Thyroid gland (tissue), 4 donors: Measurements from ENCODE around the gene FAM3A. TPM values are rescaled to one million over a fixed set of nuclear protein-coding genes. Genes with fewer than 3 reads are reported as not detected.

Experiments
- DNase-seq, 2 donors: peaks; one replicate each; pipeline ENCODE4 v3.0.0-alpha.2; 2019
- H3K27ac ChIP-seq, 3 donors: fragments of 200-600 bp; sonication (generic); 1 replicate in 2 of 3; 2 replicates in 1 of 3; pipeline ENCODE4 v1.5.1; 2016 to 2019; ENCODE audit warnings: mild to moderate bottlenecking in 1 of 3, moderate library complexity in 1 of 3
- H3K27me3 ChIP-seq: fragments of 200-600 bp; sonication (generic); one replicate; pipeline ENCODE4 v1.5.1; 2019
- H3K36me3 ChIP-seq, 2 donors: fragments of 200-600 bp; sonication (generic); one replicate each; pipeline ENCODE4 v1.5.1; 2016 to 2019
- H3K4me1 ChIP-seq, 2 donors: fragments of 200-600 bp; sonication (generic); one replicate each; pipeline ENCODE4 v1.5.1; 2017 to 2019
- H3K4me3 ChIP-seq, 3 donors: fragments of 200-600 bp; sonication (generic); replicated peaks in 1 of 3; 1 replicate in 2 of 3; 2 replicates in 1 of 3; pipeline ENCODE4 v1.5.1; 2016; ENCODE audit warnings: mild to moderate bottlenecking in 1 of 3
- H3K9me3 ChIP-seq: fragments of 200-600 bp; sonication (generic); one replicate; pipeline ENCODE4 v1.5.1; 2017
- CTCF ChIP-seq, 6 experiments: fragments of 200-600 bp in 3 of 6; fragments of 450-650 bp in 3 of 6; sonication (generic) in 3 of 6; IDR thresholded peaks; one replicate each; pipeline ENCODE4 v1.5.1; 2016 to 2019; ENCODE audit warnings: antibody characterized with exemption in 6 of 6, mild to moderate bottlenecking in 2 of 6, inconsistent platforms in 1 of 6, moderate library complexity in 1 of 6
- POLR2A ChIP-seq, 2 donors: fragments of 450-650 bp; IDR thresholded peaks; one replicate each; pipeline ENCODE4 v1.6.1; 2017; ENCODE audit warnings: antibody characterized with exemption in 2 of 2, mild to moderate bottlenecking in 2 of 2, moderate library complexity in 1 of 2
- WGBS, 2 donors: methylation state at CpG; one replicate each; pipeline ENCODE4 v1.1.5; 2017; 5-methylcytosine and 5-hydroxymethylcytosine counted together
- intact Hi-C: fragments of 100-400 bp; cut with DNase I; formaldehyde crosslinking; loops from one replicate; pipeline ENCODE4 v1.15.1; 2023
- total RNA-seq, 4 donors: library from RNA; depleted of rRNA; stranded (reverse); fragments of >200 nt; gene quantifications; one replicate each; pipeline ENCODE4 v1.2.3, GENCODE V29; 2016

FAM3A gene
- total RNA-seq, 4 donors from 2014 or later = 56.3 to 67.7 (median 65.3) TPM

DNA sequence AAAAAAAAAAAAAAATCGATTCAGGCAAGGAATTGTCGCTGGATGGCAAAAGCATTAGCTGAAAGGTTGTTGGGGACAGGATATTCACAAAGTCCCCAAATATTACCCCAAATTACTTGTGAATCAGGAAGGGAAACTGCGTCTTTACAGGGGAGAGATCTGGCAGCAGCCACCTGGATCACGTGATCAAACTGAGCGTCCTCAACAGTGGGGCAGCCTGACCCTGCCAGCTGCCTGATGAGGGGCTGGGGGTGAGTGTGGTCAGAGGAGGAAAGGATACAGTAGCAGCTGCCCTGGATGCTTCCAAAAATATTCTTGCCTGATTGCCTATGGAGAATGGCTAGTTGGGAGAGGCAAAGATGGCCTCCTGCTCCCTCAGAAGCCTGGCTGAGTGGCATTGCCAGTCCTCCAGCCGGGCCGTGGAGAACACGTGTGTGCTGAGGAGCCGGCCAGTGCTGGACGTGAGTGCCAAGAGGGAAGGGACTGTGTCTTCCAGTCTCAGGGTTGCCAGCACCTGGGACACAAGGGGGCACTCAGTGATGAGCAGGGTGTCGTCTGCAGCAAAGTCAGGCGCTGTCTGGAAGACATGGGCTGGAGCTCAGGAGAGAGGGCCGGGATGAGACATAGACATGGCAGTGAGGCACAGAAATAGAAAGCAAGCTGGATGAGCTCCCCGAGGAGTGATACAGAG lies 34.0 kb downstream of the FAM3A start:
- Histone ChIP-seq H3K4me3 (no peak overlapping the region), H3K4me1 (peaks cover 0 to 13% of the 10 kb centered on the region in 2 donors), H3K27me3 (no peaks in the 10 kb centered on the region), H3K27ac (no peak overlapping the region), H3K9me3 (no peaks in the 10 kb centered on the region), H3K36me3 (no peaks in the 10 kb centered on the region)
- 62 to 77% methylated on average over 13 to 14 of the region's 14 CpGs for WGBS, 2 donors
- TF ChIP-seq POLR2A (IDR thresholded peaks at IDR 0.05) (no peak), CTCF (IDR thresholded peaks at IDR 0.05) (no peak)
- peak in 1 of 2 donors; percentile 31 for DNase-seq
- intact Hi-C loops = no loop called here

- Histone ChIP-seq H3K36me3 (no peaks in the 10 kb centered on the region), H3K4me1 (peaks cover 0 to 13% of the 10 kb centered on the region in 2 donors), H3K27ac (no peak overlapping the region), H3K9me3 (no peaks in the 10 kb centered on the region), H3K4me3 (no peak overlapping the region), H3K27me3 (no peaks in the 10 kb centered on the region)
- TF ChIP-seq POLR2A (IDR thresholded peaks at IDR 0.05) = no peak
- TF ChIP-seq CTCF (IDR thresholded peaks at IDR 0.05) = no peak
- no peak for DNase-seq
- WGBS, 2 donors = 81 to 89% methylated on average over 5 of the region's 5 CpGs
- intact Hi-C loops = no loop called here
These were observed 34.8 kb downstream of the FAM3A start for GRCh38 chrX:154481195-154481594.

GRCh38 chrX:154478728-154479622 lies 37.1 kb downstream of the FAM3A start, which contains the start of gene LAGE3:
TSS of gene LAGE3 (minus strand) at chrX:154479281. CDS start at chrX:154478915, 366 bp downstream.
- peak; percentile 88 to 90 for DNase-seq
- WGBS, 2 donors = 38 to 44% methylated on average over 4 to 9 of the region's 85 CpGs
- Histone ChIP-seq H3K27me3 (no peaks in the 10 kb centered on the region), H3K4me1 (no peaks in the 10 kb centered on the region), H3K4me3 (peak within 1 kb of the TSS in 1 of 3 donors; percentile 26), H3K36me3 (no peaks in the 10 kb centered on the region), H3K27ac (peak within 1 kb of the TSS; percentile 57 to 82 (median 64)), H3K9me3 (no peaks in the 10 kb centered on the region)
- intact Hi-C loops = no loop called here
- TF ChIP-seq POLR2A (IDR thresholded peaks at IDR 0.05) (peak in 1 of 2 donors; percentile 51), CTCF (IDR thresholded peaks at IDR 0.05) (no peak)

DNA sequence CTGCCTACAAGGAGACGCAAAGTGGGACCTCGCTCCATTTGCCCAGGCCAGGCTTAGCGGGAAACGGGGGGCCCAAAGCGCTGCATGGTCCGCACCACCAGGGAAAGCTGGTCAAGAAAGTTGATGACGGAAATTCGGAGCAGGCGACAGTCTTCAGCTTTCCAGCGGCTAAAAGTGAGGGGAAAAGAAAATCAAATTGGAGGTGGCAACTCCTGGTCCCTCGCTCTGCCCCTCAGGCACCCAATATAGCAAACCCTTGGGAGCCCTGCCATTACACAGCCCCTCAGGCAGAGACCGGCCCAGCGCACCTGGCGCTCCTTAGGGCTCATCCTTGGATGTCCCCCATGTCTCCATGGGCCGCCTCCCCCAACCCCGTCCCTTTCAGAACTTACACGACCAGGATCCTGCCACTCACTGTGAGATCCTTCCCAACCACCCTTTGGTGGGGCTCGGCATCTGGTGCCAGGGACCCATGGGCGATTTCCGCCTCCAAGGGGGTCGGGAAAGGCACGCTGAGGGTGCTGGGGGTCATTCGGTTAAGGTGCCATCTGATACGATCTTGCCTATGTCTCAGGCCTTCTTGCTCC lies 38.0 kb downstream of the FAM3A start:
- Histone ChIP-seq H3K4me1 (no peaks in the 10 kb centered on the region), H3K27me3 (no peaks in the 10 kb centered on the region), H3K9me3 (no peaks in the 10 kb centered on the region), H3K4me3 (peak overlapping the region in 1 of 3 donors; percentile 26), H3K27ac (no peak overlapping the region), H3K36me3 (no peaks in the 10 kb centered on the region)
- DNase-seq = no peak
- intact Hi-C loops = no loop called here
- 79 to 90% methylated on average over 12 to 13 of the region's 24 CpGs for WGBS, 2 donors
- no peak for TF ChIP-seq POLR2A (IDR thresholded peaks at IDR 0.05)
- TF ChIP-seq CTCF (IDR thresholded peaks at IDR 0.05) = no peak
